Astrocyte of the spinal cord (primary cell): ENCODE data around the gene GPR137C.

Experiments used
- DNase-seq: peaks from one replicate; pipeline ENCODE4 v3.0.0; 2011; ENCODE audit warnings: low read depth, low spot score
- H3K4me3 ChIP-seq: 2 replicates; pipeline ENCODE4 v1.5.1; 2011; ENCODE audit warnings: low read depth, mild to moderate bottlenecking, low read length, moderate library complexity
- CTCF ChIP-seq: IDR thresholded peaks from 2 replicates; pipeline ENCODE4 v1.5.1; 2012; ENCODE audit warnings: low read depth, mild to moderate bottlenecking, low read length, inconsistent platforms
- in situ Hi-C: cut with HindIII; loops from 2 replicates; pipeline ENCODE4 v1.10.0; 2017; ENCODE audit warnings: low sequenced_read_pairs

Gene GPR137C

GRCh38 chr14:52610187-52610586, 57.6 kb downstream of the GPR137C start:
- DNase-seq = no peak
- no peak overlapping the region for H3K4me3 ChIP-seq
- TF ChIP-seq CTCF = no peak
- in situ Hi-C loops = no loop called here

- no peak for TF ChIP-seq CTCF
- no peak overlapping the region for H3K4me3 ChIP-seq
- DNase-seq = no peak
- in situ Hi-C loops = no loop called here
Measured at GRCh38 chr14:52618602-52619001, 66.0 kb downstream of the GPR137C start.

GRCh38 chr14:52619687-52620086, 67.1 kb downstream of the GPR137C start:
- in situ Hi-C loops = no loop called here
- no peak overlapping the region for H3K4me3 ChIP-seq
- no peak for TF ChIP-seq CTCF
- DNase-seq = no peak

- TF ChIP-seq CTCF = no peak
- DNase-seq = no peak
- no peak overlapping the region for H3K4me3 ChIP-seq
- in situ Hi-C loops = no loop called here
Measured at GRCh38 chr14:52640137-52640536, 87.5 kb downstream of the GPR137C start.

GRCh38 chr14:52641745-52642144, 89.1 kb downstream of the GPR137C start:
- in situ Hi-C loops = no loop called here
- no peak for TF ChIP-seq CTCF
- no peak for DNase-seq
- no peak overlapping the region for H3K4me3 ChIP-seq

GRCh38 chr14:52649511-52649910, 96.9 kb downstream of the GPR137C start:
- in situ Hi-C loops = no loop called here
- DNase-seq = no peak
- no peak for TF ChIP-seq CTCF
- H3K4me3 ChIP-seq = no peak overlapping the region

- no peak overlapping the region for H3K4me3 ChIP-seq
- no peak for TF ChIP-seq CTCF
- DNase-seq = no peak
- in situ Hi-C loops = no loop called here
Measured at GRCh38 chr14:52650774-52651173, 98.1 kb downstream of the GPR137C start.
